Panc1 (cell line): ENCODE data around the gene KCNQ1. TPM values are rescaled to one million over a fixed set of nuclear protein-coding genes. Genes with fewer than 3 reads are reported as not detected.

Source experiments
- ATAC-seq: fragments of 200-7000 bp; cut with Tn5 transposase; 2 replicates; pipeline ENCODE4 v1.9.1; 2020; ENCODE audit warnings: mild to moderate bottlenecking, moderate library complexity
- BruUV-seq: library from RNA; stranded (reverse); fragments of 400-500 nt; replicated peaks from 2 replicates; lab custom pipeline; 2021; lab: Mats Ljungman, UMichigan
- CTCF ChIA-PET: fragments of 300-600 bp; sonication (Branson Sonifier 250); formaldehyde crosslinking; loops from one replicate; lab custom pipeline; 2022; ENCODE audit warnings: antibody characterized with exemption; lab: Charles Lee
- POLR2A ChIA-PET: fragments of 300-600 bp; sonication (Branson Sonifier 250); formaldehyde crosslinking; loops from one replicate; lab custom pipeline; 2022; ENCODE audit warnings: antibody characterized with exemption; lab: Charles Lee
- DNase-seq: peaks from one replicate; pipeline ENCODE4 v3.0.0-alpha.2; 2010; ENCODE audit warnings: low read depth, low spot score
- H3K27ac ChIP-seq: 2 replicates; pipeline ENCODE4 v1.5.1; 2011; ENCODE audit warnings: mild to moderate bottlenecking, low read length, inconsistent platforms
- H3K27me3 ChIP-seq: fragments of 200-500 bp; sonication (Bioruptor generic); 2 replicates; pipeline ENCODE4 v1.6.0; 2014; ENCODE audit warnings: low read length, inconsistent platforms; ENCODE audit not compliant: control insufficient read depth, insufficient read depth
- H3K36me3 ChIP-seq: fragments of 200-500 bp; sonication (Bioruptor generic); 2 replicates; pipeline ENCODE4 v1.5.1; 2014; ENCODE audit warnings: inconsistent platforms, mild to moderate bottlenecking, low read length, moderate library complexity; ENCODE audit not compliant: control insufficient read depth, insufficient read depth
- H3K4me1 ChIP-seq: 2 replicates; pipeline ENCODE4 v1.5.1; 2011; ENCODE audit warnings: inconsistent platforms, mild to moderate bottlenecking, low read length, moderate library complexity; ENCODE audit not compliant: control insufficient read depth, insufficient read depth
- H3K4me3 ChIP-seq, 2 experiments: 2 replicates each; pipeline ENCODE4 v1.5.1; 2011 to 2012; ENCODE audit warnings: low read depth in 2 of 2, low read length in 2 of 2, mild to moderate bottlenecking in 2 of 2, inconsistent platforms in 1 of 2, moderate library complexity in 1 of 2
- H3K9me3 ChIP-seq: fragments of 200-500 bp; sonication (Bioruptor generic); 2 replicates; pipeline ENCODE4 v1.5.1; 2014; ENCODE audit warnings: low read depth, mild to moderate bottlenecking, inconsistent platforms, low read length, moderate library complexity; ENCODE audit not compliant: control insufficient read depth, insufficient read depth
- CTCF ChIP-seq: fragments of 450-650 bp; IDR thresholded peaks from 2 replicates; pipeline ENCODE4 v1.5.1; 2017; ENCODE audit warnings: mild to moderate bottlenecking
- POLR2AphosphoS5 ChIP-seq: IDR thresholded peaks from 2 replicates; pipeline ENCODE4 v1.6.1; 2012; ENCODE audit warnings: mild to moderate bottlenecking, low read depth, low read length, moderate library complexity
- SIN3A ChIP-seq: IDR thresholded peaks from 2 replicates; pipeline ENCODE4 v1.6.1; 2012; ENCODE audit warnings: low read depth, mild to moderate bottlenecking, low read length, moderate library complexity, borderline replicate concordance; ENCODE audit not compliant: insufficient read depth
- TCF7L2 ChIP-seq: IDR thresholded peaks from 2 replicates; pipeline ENCODE4 v1.6.1; 2011; ENCODE audit warnings: mild to moderate bottlenecking, low read depth, low read length, inconsistent platforms
- in situ Hi-C: cut with HindIII; loops from 2 replicates; pipeline ENCODE4 v1.10.0; 2016; ENCODE audit warnings: low sequenced_read_pairs, low pct_unique_long_range_greater_than_20kb
- intact Hi-C: fragments of 100-400 bp; cut with micrococcal nuclease; formaldehyde crosslinking; loops from one replicate; pipeline ENCODE4 v1.10.0; 2022; ENCODE audit not compliant: unreplicated experiment
- total RNA-seq: library from RNA; stranded (reverse); gene quantifications from one replicate; pipeline ENCODE4 v1.2.1, GENCODE V29; 2021; ENCODE audit not compliant: unreplicated experiment
- TF ChIP-seq, protein P1 (sequence below), 2 experiments: IDR thresholded peaks; 2 replicates each; pipeline ENCODE4 v1.6.1; 2011 to 2012; ENCODE audit warnings: low read depth in 2 of 2, control low read depth in 1 of 2, low read length in 1 of 2, mild to moderate bottlenecking in 1 of 2, moderate library complexity in 1 of 2; ENCODE audit not compliant: insufficient read depth in 1 of 2

KCNQ1 gene
- total RNA-seq, 1 experiment from 2014 or later, result 1.0 TPM

GRCh38 chr11:2726964-2727363, 282.2 kb downstream of the KCNQ1 start:
- Histone ChIP-seq H3K4me3 (no peak overlapping the region), H3K9me3 (no peaks in the 10 kb centered on the region), H3K4me1 (peaks cover 3% of the 10 kb centered on the region; the same call in 1 of the 2 replicates), H3K27ac (no peak overlapping the region), H3K36me3 (no peaks in the 10 kb centered on the region), H3K27me3 (no peaks in the 10 kb centered on the region)
- intact Hi-C loops (no loop called here), in situ Hi-C loops (no loop called here)
- ChIA-PET POLR2A (no interaction called here), CTCF (no interaction called here)
- DNase-seq (no peak), ATAC-seq (no peak)
- no TSS peak for BruUV-seq
- TF ChIP-seq SIN3A (no peak), CTCF (no peak), TCF7L2 (no peak), POLR2AphosphoS5 (no peak)
- TF ChIP-seq, protein P1, sequence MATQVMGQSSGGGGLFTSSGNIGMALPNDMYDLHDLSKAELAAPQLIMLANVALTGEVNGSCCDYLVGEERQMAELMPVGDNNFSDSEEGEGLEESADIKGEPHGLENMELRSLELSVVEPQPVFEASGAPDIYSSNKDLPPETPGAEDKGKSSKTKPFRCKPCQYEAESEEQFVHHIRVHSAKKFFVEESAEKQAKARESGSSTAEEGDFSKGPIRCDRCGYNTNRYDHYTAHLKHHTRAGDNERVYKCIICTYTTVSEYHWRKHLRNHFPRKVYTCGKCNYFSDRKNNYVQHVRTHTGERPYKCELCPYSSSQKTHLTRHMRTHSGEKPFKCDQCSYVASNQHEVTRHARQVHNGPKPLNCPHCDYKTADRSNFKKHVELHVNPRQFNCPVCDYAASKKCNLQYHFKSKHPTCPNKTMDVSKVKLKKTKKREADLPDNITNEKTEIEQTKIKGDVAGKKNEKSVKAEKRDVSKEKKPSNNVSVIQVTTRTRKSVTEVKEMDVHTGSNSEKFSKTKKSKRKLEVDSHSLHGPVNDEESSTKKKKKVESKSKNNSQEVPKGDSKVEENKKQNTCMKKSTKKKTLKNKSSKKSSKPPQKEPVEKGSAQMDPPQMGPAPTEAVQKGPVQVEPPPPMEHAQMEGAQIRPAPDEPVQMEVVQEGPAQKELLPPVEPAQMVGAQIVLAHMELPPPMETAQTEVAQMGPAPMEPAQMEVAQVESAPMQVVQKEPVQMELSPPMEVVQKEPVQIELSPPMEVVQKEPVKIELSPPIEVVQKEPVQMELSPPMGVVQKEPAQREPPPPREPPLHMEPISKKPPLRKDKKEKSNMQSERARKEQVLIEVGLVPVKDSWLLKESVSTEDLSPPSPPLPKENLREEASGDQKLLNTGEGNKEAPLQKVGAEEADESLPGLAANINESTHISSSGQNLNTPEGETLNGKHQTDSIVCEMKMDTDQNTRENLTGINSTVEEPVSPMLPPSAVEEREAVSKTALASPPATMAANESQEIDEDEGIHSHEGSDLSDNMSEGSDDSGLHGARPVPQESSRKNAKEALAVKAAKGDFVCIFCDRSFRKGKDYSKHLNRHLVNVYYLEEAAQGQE (IDR thresholded peaks at IDR 0.05; ENCODE audit: insufficient read depth in 1 of 2, low read depth in 2 of 2, low read length in 1 of 2), result no peak

DNA sequence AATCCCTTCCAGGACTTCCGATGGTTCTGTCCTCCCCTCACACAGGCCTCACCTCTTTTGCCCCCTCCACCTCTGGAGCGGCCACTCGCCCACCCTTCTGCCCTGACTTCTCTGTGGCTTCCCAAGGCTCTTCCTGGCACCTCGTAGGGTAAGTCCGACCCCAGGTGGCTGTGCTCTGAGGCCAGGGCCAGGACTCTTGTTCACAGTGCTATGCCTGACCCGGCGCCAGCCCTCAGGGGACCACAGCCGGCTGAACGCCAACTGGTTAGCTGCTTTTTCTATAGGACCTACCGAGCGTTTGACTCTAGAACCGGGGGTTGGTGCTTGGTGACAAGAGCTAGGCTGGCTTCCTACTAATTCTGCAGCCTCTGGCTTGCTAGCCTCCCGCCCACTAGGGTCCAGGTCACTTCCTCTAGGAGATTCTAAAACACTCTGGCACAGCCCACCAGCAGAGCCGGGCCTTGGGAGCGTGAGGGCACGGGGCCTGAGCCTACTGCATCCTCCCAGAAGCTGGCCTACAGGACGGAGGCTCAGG, 283.4 kb downstream of the KCNQ1 start:
- no peaks in the 10 kb centered on the region for H3K36me3 ChIP-seq
- DNase-seq (no peak), ATAC-seq (no peak)
- no peaks in the 10 kb centered on the region for H3K27me3 ChIP-seq
- no peak overlapping the region for H3K4me3 ChIP-seq
- TF ChIP-seq, protein P1 (IDR thresholded peaks at IDR 0.05; ENCODE audit: insufficient read depth in 1 of 2, low read depth in 2 of 2, low read length in 1 of 2), result no peak
- TF ChIP-seq POLR2AphosphoS5 (no peak), CTCF (no peak), TCF7L2 (no peak), SIN3A (no peak)
- ChIA-PET POLR2A (no interaction called here), CTCF (no interaction called here)
- peaks cover 3% of the 10 kb centered on the region for H3K4me1 ChIP-seq
- BruUV-seq, result no TSS peak
- H3K27ac ChIP-seq, result no peak overlapping the region
- intact Hi-C loops (no loop called here), in situ Hi-C loops (no loop called here)
- no peaks in the 10 kb centered on the region for H3K9me3 ChIP-seq
